HepG2 (cell line): ENCODE results near the gene AARS1. TPM values are rescaled to one million over a fixed set of nuclear protein-coding genes. Genes with fewer than 3 reads are reported as not detected.

Experiments
- BHLHE40 ChIP-seq: IDR thresholded peaks from 2 replicates; pipeline ENCODE4 v1.6.1; 2011; ENCODE audit warnings: low read length, improper control_type of control experiment
- CSRNP1 ChIP-seq: sonication (generic); formaldehyde crosslinking; IDR thresholded peaks from 2 replicates; pipeline ENCODE4 v1.8.1; 2023; ENCODE audit warnings: mild to moderate bottlenecking, missing genetic modification reagents
- KIAA2018 ChIP-seq: sonication (generic); formaldehyde crosslinking; IDR thresholded peaks from 2 replicates; pipeline ENCODE4 v1.5.0; 2020; ENCODE audit warnings: mild to moderate bottlenecking, missing genetic modification reagents, borderline replicate concordance
- MLXIP ChIP-seq: sonication (generic); formaldehyde crosslinking; IDR thresholded peaks from 2 replicates; pipeline ENCODE4 v1.9.0; 2021; ENCODE audit warnings: missing genetic modification reagents, borderline replicate concordance
- RFX1 ChIP-seq: fragments of 450-650 bp; IDR thresholded peaks from 2 replicates; pipeline ENCODE4 v1.6.1; 2017
- SOX13 ChIP-seq, 3 experiments: fragments of 450-650 bp in 1 of 3; sonication (generic) in 1 of 3; formaldehyde crosslinking in 1 of 3; IDR thresholded peaks in 2 of 3; conservative IDR thresholded peaks in 1 of 3; 2 replicates each; pipeline versions ENCODE4 v1.5.0 to v1.6.1; 2016 to 2020; ENCODE audit warnings: antibody characterized with exemption in 1 of 3, mild to moderate bottlenecking in 1 of 3, missing compliant biosample characterization in 1 of 3, missing genetic modification reagents in 1 of 3, moderate library complexity in 1 of 3
- ZNF503 ChIP-seq: sonication (generic); formaldehyde crosslinking; IDR thresholded peaks from 2 replicates; pipeline ENCODE4 v1.4.0; 2020; ENCODE audit warnings: missing genetic modification reagents
- ZNF570 ChIP-seq: sonication (generic); formaldehyde crosslinking; IDR thresholded peaks from 2 replicates; pipeline ENCODE4 v1.4.0; 2020; ENCODE audit warnings: mild to moderate bottlenecking, missing genetic modification reagents, borderline replicate concordance
- ZNF746 ChIP-seq: sonication (generic); formaldehyde crosslinking; IDR thresholded peaks from 2 replicates; pipeline ENCODE4 v1.8.0; 2022; ENCODE audit warnings: mild to moderate bottlenecking, missing genetic modification reagents
- ZSCAN12 ChIP-seq: sonication (generic); formaldehyde crosslinking; IDR thresholded peaks from 2 replicates; pipeline ENCODE4 v1.9.0; 2021; ENCODE audit warnings: mild to moderate bottlenecking, missing genetic modification reagents
- polyA plus RNA-seq, 8 experiments: library from polyadenylated mRNA; depleted of rRNA in 3 of 8; stranded (reverse) in 7 of 8; unstranded in 1 of 8; fragments of >200 nt; fragmentation: Illumina TruSeq in 4 of 8; extraction: Trizol in 4 of 8; gene quantifications; 2 replicates each; pipeline versions ENCODE4 v1.2.1 to v1.2.3, GENCODE V29; 2011 to 2016; ENCODE audit warnings: low read depth in 4 of 8, missing spikeins in 1 of 8, mixed read lengths in 1 of 8; ENCODE audit not compliant: insufficient read depth in 1 of 8
- total RNA-seq, 5 experiments: library from RNA; depleted of rRNA; stranded (reverse); fragments of >200 nt; fragmentation: Illumina TruSeq; extraction: Trizol; gene quantifications; 2 replicates each; pipeline ENCODE4 v1.2.3, GENCODE V29; 2016; ENCODE audit warnings: low read depth in 1 of 5

AARS1 gene
- total and polyA plus RNA-seq, 2 of the 13 experiments (the other 11 are each of a cell fraction or from before 2014, with no cell fraction given): 107 to 132 TPM

DNA sequence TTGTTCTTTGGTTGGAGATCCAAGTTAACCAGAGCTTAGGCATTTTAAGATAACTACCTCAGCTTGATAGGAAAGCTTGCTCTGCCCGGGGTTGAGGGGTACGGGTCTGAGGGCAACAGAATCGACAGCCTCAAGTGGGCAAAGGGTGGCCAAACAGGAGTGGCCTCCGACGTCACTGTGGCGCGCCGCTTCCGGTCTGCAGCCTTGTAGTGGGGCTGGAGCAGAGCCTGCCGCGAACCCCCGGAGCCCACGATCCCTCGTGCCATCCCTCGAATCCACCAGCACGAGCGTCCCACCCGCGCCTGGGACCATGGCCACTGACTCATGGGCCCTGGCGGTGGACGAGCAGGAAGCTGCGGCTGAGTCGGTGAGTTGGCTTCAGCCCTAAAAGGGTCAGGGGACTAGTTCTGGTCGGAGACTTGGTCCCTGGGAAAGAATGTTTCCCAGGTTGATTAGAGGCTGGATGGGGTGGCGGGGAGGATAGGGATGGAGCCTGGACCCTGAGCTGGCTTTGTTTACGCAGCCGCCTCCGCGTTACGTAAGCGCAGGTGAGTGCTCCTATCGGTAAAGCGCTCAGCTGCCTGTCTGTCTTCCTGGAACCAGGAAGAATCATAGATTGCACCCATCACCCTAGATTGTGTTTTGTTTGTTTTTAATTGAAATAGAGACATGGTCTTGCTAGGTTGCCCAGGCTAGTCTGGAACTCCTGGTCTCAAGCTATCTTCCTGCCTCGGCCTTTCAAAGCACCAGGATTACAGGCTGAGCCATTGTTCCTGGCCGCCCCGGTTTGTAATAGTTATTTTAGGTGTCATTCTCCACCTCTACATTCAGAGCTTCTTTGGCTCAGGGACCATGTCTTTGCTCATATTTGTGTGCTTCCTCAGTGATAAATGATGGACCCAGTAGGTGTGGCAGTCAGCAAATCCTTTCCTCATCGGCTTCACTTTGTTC is 10.0 kb upstream of the AARS1 start, which contains the start of gene DDX19B (continued):
- TF ChIP-seq KIAA2018 (CRISPR knock-in tag): no peak; the same call in 1 of the 2 replicates
- TF ChIP-seq RFX1: no peak
- TF ChIP-seq ZNF746 (CRISPR knock-in tag): no peak; the same call in 1 of the 2 replicates
- no peak; the same call in 1 of the 2 replicates for TF ChIP-seq ZNF503 (CRISPR knock-in tag)
- TF ChIP-seq CSRNP1 (CRISPR knock-in tag): peak; percentile 96
- no peak for TF ChIP-seq ZSCAN12 (CRISPR knock-in tag)
- no peak for TF ChIP-seq ZNF570 (CRISPR knock-in tag)
- 0 out of 2 replicates have a peak, but pooled peaks have one; percentile 41 for TF ChIP-seq SOX13 (IDR thresholded peaks at IDR 0.05)
- peak in 1 of 2 experiments; percentile 51; a peak in 2 of 4 replicates for TF ChIP-seq SOX13 (CRISPR knock-in tag; conservative IDR thresholded peaks at IDR 0.05 in 1 of 2, IDR thresholded peaks at IDR 0.05 in 1 of 2)
- no peak for TF ChIP-seq MLXIP (CRISPR knock-in tag)
- TF ChIP-seq BHLHE40: peak; percentile 70
